ENCODE measurements around the gene OR4K13.

- TF ChIP-seq CTCF (conservative IDR thresholded peaks at IDR 0.05 in 1 of 2, IDR thresholded peaks at IDR 0.05 in 1 of 2; ENCODE audit: low read depth in 1 of 2, low read length in 2 of 2): no peak
- no peak for TF ChIP-seq EZH2 (IDR thresholded peaks at IDR 0.05; ENCODE audit: low read length, missing control alignments)
Measured at GRCh38 chr14:20019257-20019865, 16.5 kb downstream of the OR4K13 start, which contains the start of gene OR4K14.
